Measurements from ENCODE around the gene MICAL1.

MICAL1 gene

GRCh38 chr6:109443425-109443950, 12.1 kb downstream of the MICAL1 start:
- Histone ChIP-seq H3K27me3 (no peaks in the 10 kb centered on the region; the same call in 1 of the 2 replicates), H3K36me3 (peaks cover 40% of the 10 kb centered on the region), H3K4me1 (no peaks in the 10 kb centered on the region; the same call in 1 of the 2 replicates), H3K4me3 (ENCODE audit: low read depth, low read length) (no peak overlapping the region), H3K9me3 (no peaks in the 10 kb centered on the region)
- TF ChIP-seq CTCF (IDR thresholded peaks at IDR 0.05; ENCODE audit: low read depth, low read length) = no peak
- DNase-seq = no peak

DNA sequence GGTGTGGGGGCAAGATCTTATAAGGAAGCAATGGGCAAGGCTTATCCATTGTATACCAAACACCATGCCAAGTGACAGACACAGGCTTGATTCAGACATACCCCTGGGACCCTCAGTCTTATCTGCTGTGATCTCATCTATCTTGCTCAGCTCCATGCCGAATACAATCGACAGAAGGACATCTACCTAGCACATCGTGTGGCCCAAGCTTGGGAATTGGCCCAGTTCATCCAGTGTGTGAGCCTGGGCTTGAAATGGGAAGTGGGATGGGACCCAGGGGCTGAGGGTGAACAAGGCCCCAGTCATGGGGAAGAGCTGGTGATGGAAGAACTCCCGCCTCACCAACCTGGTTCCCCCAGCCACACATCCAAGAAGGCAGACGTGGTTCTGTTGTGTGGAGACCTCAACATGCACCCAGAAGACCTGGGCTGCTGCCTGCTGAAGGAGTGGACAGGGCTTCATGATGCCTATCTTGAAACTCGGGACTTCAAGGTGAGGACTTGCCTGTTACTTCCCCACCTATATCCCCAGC, 13.1 kb downstream of the MICAL1 start:
- no peak for TF ChIP-seq CTCF (IDR thresholded peaks at IDR 0.05; ENCODE audit: low read depth, low read length)
- no peaks in the 10 kb centered on the region for H3K9me3 ChIP-seq
- no peaks in the 10 kb centered on the region; the same call in 1 of the 2 replicates for H3K4me1 ChIP-seq
- peaks cover 40% of the 10 kb centered on the region for H3K36me3 ChIP-seq
- no peaks in the 10 kb centered on the region; the same call in 1 of the 2 replicates for H3K27me3 ChIP-seq
- no peak for DNase-seq
- H3K4me3 ChIP-seq (ENCODE audit: low read depth, low read length) = no peak overlapping the region

DNA sequence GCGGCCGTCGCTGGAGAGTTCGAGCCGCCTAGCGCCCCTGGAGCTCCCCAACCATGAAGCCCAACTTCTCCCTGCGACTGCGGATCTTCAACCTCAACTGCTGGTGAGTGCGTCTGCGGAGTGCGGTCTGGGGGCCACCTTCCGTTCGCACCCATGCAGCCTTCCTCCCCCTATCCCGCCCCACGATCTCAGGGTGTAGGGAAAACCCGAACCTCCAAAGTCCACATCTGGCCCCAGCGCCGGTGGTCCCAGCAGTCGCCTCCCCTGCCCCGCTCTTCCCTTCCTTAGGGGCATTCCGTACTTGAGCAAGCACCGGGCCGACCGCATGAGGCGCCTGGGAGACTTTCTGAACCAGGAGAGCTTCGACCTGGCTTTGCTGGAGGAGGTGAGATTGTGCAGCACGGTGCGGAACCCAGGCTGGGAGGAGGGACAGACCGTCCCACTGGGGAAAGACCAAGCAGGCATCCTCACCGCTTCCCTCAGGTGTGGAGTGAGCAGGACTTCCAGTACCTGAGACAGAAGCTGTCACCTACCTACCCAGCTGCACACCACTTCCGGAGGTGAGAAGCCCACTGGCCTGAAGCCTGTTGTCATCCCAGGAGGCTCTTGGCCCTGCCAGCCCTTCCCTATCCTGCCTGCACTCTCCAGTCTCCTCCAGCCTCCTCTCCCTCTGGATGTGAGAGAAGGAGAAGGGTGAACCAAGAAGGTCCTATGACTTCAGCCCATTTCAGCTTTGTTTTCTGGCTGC, 14.3 kb downstream of the MICAL1 start:
- Histone ChIP-seq H3K4me1 (no peaks in the 10 kb centered on the region; the same call in 1 of the 2 replicates), H3K4me3 (ENCODE audit: low read depth, low read length) (peak overlapping the region; percentile 92), H3K36me3 (peaks cover 31% of the 10 kb centered on the region), H3K27me3 (no peaks in the 10 kb centered on the region; the same call in 1 of the 2 replicates), H3K9me3 (no peaks in the 10 kb centered on the region)
- peak; percentile 56 for DNase-seq
- TF ChIP-seq CTCF (IDR thresholded peaks at IDR 0.05; ENCODE audit: low read depth, low read length) = peak; percentile 28

DNA sequence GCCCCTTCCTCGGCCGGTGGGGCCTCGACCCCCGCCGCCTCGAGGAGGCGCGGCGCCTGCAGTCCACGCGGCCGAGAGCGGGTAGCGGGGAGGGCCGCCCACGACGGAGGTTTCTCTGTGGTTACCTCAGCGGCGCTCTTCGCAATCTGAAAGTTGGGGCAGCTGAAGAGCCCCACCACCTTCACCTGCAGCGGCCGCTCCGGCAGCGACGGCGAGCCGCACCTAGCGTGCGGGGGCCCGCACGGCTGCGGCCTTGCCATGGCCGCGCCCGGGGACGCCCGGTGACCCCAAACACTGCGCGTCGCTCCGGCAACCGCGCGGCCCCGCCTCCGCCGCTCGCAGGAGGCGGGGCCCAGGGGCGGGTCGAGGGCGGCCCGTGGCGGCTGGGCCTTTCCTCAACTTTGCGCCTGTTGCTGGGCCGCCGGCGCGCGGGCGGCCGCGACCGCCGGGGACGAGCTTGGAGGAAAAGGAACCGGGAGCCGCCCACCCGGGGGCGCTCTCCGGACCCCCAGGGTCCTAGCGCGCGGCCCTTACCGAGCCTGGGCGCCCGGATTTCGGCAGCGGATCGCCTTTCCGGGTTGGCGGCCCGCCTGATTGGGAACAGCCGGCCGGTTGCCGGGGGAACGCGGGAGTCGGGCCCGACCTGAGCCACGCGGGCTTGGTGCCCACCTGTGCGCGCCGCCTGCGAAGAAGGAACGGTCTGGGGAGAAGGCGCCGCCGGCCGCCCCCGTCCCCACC, 15.1 kb downstream of the MICAL1 start, which contains the start of the genes PPIL6 and SMPD2:
Gene PPIL6 (minus strand): TSS at position 298 of the 738 bp plus-strand sequence. CDS start 38 bp downstream, at position 260.
Gene SMPD2 (plus strand): TSS at position 394 of the 738 bp plus-strand sequence. CDS start 398 bp downstream, outside the sequence.
- Histone ChIP-seq H3K4me1 (no peaks in the 10 kb centered on the region; the same call in 1 of the 2 replicates), H3K27me3 (no peaks in the 10 kb centered on the region; the same call in 1 of the 2 replicates), H3K36me3 (peaks cover 26% of the 10 kb centered on the region), H3K4me3 (ENCODE audit: low read depth, low read length) (peak within 1 kb of the TSS; percentile 92), H3K9me3 (no peaks in the 10 kb centered on the region)
- TF ChIP-seq CTCF (IDR thresholded peaks at IDR 0.05; ENCODE audit: low read depth, low read length) = peak; percentile 42
- peak; percentile 94 for DNase-seq

DNA sequence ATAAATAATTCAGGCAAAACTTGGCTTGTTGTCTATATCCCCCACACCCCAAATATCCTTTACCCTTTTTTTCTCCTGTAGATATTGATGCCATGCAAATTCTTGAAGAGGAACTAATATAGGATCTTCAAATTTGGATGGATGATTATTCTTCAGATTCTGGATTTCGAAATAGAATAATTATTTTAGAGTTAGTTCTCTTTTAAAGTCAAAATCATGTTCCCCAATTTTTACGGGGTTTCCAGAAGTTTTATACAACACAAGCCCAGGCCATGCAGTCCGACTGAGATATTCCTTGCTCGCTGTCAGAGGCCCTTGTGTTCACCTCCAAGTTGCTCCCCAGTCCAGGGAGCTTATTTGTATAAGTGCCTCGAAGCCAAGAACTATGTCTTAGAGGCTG, 19.5 kb downstream of the MICAL1 start:
- Histone ChIP-seq H3K4me1 (no peaks in the 10 kb centered on the region), H3K4me3 (ENCODE audit: low read depth, low read length) (no peak overlapping the region), H3K9me3 (no peaks in the 10 kb centered on the region), H3K27me3 (no peaks in the 10 kb centered on the region), H3K36me3 (no peaks in the 10 kb centered on the region)
- no peak for DNase-seq
- no peak for TF ChIP-seq CTCF (IDR thresholded peaks at IDR 0.05; ENCODE audit: low read depth, low read length)

All from BE2C (cell line).